GM10266 (cell line): ENCODE results near the gene DAB2IP.

Source experiments
- DNase-seq: peaks from one replicate; pipeline ENCODE4 v3.0.0; 2012; ENCODE audit errors: extremely low spot score
- TF ChIP-seq, protein P1 (sequence below): IDR thresholded peaks from 2 replicates; pipeline ENCODE4 v1.5.1; 2012; ENCODE audit warnings: mild to moderate bottlenecking, low read depth; ENCODE audit not compliant: control insufficient read depth, insufficient read depth; ENCODE audit errors: missing control alignments

DAB2IP gene

DNA sequence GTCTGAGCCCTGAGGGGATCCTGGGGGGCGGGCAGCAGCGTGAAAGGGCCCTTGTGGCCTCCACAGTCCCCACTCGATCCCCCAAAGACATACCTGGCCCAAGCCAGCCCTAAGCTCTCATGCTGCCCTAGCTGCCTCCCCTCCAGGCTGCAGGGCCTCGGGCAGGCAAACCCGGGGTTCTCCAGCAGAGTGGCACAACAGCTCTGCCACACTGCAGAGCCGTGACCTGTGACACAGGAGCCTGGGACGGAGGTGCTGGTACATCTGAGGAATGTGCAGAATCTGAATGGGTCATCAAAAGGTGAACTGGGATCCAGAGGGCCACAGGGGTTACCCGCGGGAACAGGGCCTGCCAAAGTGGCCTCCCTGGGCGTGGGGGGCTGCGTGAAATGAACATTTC, 163.2 kb downstream of the DAB2IP start:
- no peak for DNase-seq
- TF ChIP-seq, protein P1, sequence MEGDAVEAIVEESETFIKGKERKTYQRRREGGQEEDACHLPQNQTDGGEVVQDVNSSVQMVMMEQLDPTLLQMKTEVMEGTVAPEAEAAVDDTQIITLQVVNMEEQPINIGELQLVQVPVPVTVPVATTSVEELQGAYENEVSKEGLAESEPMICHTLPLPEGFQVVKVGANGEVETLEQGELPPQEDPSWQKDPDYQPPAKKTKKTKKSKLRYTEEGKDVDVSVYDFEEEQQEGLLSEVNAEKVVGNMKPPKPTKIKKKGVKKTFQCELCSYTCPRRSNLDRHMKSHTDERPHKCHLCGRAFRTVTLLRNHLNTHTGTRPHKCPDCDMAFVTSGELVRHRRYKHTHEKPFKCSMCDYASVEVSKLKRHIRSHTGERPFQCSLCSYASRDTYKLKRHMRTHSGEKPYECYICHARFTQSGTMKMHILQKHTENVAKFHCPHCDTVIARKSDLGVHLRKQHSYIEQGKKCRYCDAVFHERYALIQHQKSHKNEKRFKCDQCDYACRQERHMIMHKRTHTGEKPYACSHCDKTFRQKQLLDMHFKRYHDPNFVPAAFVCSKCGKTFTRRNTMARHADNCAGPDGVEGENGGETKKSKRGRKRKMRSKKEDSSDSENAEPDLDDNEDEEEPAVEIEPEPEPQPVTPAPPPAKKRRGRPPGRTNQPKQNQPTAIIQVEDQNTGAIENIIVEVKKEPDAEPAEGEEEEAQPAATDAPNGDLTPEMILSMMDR, result no peak

DNA sequence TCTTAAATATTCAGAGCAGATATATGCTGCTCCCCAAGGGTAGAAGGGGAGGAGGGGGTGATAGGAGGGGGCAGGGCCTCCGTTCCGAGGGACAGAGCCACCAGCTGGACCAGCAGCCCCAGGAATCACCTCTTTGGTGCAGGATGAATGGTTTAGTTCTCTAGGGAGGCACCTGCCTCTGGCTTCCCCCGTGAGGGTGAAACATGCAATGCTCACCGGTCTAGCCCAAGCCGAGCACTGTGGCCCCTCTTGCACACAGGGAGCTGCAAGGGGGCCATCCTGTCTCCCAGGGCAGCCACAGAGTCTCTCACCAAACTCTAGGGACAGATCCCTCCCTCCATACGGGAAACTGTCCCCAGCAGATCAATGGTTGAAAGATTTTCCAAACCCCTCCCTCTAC, 163.7 kb downstream of the DAB2IP start:
- TF ChIP-seq, protein P1, result no peak
- no peak for DNase-seq

DNA sequence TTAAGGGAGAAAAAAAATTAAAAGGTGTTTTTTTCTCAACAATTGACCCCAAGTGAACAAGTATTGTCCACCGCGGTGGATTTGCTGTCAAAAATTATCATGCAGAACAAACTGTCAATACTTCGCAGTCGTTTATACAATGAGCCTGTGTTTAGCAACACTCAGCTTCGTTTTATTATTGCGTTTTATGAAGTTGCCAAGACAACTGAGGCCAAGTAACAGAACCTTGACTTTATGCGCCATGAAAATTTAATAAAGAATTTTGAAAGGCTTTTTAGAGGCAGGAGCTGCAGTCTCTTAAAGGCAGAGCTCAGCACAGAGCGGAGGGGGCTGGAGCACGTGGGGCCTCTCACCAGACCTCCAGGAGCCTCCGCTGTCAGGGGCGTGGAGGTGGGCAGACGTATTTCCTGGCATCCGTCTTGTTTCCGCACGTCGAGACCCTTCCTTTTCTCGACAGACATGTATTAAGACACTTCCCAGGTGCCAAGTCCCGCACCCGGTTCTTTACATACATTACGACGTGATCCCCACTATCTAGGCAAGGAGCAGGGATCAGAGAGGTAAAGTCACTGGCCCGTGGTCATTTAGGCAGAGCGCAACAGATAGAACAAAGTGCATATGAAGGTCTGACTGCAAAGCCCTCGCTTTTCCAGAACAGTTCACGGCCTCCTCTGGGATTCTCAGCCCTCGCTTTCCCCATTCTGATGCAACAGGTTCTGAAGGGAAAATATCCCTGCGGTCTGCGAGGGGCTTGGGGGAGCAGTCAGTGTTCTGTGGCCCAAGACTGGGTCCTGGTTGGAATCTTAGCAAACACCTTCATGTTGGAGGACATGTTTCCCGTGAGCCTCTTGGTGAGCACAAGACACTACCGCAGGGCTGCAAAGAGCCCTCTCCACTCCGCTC, 164.4 kb downstream of the DAB2IP start:
- TF ChIP-seq, protein P1, result no peak
- no peak for DNase-seq

DNA sequence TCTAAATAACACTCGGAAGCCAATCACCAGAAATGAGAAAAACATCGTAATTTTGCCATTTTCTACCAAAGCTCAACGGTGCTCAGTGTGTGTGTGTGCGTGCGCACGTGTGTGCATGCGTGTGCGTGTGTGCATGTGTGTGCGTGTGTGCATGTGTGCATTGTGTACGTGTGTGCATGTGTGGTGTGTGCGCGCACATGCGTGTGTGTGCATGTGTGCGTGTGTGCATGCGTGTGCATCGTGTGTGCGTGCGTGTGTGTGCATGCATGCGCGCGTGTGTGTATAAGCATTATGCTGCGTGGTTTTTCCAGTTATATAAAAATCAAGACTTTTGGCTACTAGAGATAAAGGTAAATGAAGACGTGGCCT, 165.0 kb downstream of the DAB2IP start:
- TF ChIP-seq, protein P1, result no peak

DNA sequence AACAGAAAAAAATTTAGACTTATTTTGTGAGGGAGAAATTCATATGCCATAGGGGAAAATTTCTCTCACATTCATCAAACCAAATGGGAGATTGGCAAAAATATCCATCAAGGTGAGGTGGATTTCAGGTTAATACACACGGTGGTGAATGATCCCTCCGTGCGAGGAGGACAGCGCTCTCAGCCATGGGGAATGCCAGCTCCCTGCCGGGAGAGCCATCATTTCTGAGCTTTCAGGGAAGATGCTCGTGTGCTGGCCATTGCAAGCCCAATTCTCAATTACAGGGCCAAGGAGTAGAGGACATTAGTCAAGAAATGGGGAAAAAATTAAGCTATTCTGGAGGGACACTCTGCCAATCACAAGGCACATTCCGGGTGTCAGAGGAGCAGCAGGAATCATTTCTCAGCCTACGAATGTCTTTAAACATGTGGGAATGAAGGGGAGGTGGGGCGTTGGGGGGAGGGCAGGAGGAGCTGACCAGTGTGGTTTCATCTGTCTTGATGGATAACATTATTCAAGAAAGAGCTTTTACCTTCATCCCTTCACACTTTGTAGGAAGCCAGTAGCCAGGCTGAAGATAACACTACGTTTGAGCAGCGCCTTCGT, 165.5 kb downstream of the DAB2IP start:
- TF ChIP-seq, protein P1, result no peak
- no peak for DNase-seq

More for the DNA sequence above, 165.0 kb downstream of the DAB2IP start:
- DNase-seq, result no peak

DNA sequence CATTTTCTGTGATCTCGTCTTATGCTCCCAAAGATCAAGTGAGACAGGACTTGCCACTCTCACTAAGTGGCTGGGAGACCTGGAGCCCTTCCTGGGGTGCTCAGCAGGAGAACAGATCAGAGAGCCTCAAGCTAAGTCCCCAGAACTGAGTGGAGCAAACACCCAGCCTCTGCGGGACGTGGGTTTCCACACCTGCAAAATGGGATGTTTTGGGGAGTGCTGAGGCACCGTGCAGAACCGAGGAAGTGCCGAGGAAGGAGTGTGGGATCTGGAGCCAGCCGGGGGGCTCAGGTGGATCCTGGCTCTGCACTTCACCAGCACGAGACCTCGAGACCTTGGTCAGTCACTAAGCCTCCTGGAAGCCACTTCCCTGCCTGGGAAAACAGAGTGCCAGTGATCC, 166.0 kb downstream of the DAB2IP start:
- TF ChIP-seq, protein P1, result no peak

More for the DNA sequence above, 166.0 kb downstream of the DAB2IP start:
- DNase-seq, result no peak
